NCI-H748 (cell line): ENCODE data around the gene DNAJC12.
"Not testable (repeated sequence)": the region's sequence is repeated elsewhere in the genome, so short reads cannot be mapped to it uniquely, and the experiment has no call there.

Experiments used
- DNase-seq: peaks from one replicate; lab custom pipeline; 2025; ENCODE audit not compliant: unreplicated experiment; lab: John Stamatoyannopoulos, UW

DNAJC12 gene

DNA sequence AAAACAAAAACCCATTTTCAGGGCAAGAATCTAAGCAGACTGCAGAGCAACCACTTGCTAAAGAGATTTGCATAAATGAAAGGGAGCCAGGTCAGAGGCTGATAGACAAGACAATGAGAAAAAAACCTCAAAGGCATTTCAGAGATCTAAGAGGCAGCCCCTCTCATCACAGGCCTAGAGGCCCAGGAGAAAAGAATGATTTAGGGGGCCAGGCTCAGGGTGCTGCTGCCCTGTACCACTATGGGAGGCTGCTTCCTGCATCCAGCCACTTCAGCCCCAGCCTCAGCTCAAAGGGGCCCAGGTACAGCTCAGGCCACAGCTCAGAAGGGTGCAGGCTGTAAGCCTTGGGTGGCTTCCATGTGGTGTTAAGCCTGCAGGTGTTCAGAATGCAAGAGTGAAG lies 3.7 kb upstream of the DNAJC12 start:
- no peak for DNase-seq

DNA sequence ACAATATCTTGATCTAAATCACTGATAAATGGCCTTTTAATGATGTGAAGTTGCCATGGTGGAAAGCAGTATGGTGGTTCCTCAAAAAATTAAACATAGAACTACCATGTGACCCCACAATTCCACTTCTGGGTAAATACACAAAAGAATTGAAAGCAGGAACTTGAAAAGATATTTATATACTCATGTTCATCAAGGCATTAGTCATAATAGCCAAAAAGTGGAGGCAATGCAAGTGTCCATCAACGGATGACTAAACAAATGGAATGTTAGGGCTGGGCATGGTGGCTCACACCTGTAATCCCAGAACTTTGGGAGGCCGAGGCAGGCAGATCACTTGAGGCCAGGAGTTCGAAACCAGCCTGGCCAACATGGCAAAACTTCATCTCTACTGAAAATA lies 2.0 kb upstream of the DNAJC12 start:
- no peak for DNase-seq

DNA sequence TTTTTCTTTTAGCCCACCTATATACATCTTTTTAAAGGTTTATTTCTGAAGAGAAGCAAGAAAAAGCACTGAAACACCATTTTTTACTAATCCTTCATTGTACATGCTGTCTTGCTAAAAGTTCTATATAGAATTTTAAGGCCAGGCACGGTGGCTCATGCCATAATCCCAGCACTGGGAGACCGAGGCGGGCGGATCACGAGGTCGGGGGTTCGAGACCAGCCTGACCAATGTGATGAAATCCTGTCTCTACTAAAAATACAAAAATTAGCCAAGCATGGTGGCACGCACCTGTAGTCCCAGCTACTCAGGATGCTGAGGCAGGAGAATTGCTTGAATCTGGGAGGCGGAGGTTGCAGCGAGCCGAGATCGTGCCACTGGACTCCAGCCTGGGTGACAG lies 1.5 kb upstream of the DNAJC12 start:
- not testable (repeated sequence) for DNase-seq

DNA sequence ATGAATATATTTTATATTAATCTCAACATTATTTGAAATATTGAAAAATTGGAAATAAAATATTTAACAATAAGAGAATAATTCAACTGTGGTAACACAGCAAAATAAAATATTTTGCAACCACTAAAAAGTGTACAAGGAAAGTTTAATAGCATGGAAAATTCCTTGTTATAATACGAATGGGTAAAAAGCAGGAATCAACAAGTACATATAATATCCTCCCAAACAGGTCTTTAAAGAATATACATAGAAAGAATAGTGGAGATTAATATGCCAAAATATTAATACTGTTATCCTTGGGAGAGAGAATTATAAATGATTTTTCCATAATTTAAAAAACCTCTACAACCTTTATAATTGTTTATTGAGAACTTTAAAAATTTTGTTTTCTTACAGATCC lies 1.0 kb downstream of the DNAJC12 start:
- no peak for DNase-seq

DNA sequence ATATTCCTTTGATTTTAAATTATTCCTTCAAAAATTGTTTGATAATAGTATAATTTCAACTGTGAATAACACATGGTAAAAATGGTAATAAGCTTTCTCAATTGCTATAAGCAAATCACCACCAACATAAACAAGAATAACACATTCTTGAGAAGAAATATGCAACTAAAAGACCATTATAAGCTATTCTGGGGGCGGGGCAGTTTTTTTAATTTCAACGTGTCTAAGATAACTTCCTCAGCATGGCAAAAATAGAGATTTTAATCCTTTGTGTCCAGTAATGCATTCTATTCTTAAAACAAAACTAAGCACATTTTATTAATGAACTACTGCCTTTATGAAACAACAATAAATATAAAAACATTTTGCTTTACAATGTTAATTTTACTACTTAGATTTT lies 1.5 kb downstream of the DNAJC12 start:
- DNase-seq, result peak; percentile 7

DNA sequence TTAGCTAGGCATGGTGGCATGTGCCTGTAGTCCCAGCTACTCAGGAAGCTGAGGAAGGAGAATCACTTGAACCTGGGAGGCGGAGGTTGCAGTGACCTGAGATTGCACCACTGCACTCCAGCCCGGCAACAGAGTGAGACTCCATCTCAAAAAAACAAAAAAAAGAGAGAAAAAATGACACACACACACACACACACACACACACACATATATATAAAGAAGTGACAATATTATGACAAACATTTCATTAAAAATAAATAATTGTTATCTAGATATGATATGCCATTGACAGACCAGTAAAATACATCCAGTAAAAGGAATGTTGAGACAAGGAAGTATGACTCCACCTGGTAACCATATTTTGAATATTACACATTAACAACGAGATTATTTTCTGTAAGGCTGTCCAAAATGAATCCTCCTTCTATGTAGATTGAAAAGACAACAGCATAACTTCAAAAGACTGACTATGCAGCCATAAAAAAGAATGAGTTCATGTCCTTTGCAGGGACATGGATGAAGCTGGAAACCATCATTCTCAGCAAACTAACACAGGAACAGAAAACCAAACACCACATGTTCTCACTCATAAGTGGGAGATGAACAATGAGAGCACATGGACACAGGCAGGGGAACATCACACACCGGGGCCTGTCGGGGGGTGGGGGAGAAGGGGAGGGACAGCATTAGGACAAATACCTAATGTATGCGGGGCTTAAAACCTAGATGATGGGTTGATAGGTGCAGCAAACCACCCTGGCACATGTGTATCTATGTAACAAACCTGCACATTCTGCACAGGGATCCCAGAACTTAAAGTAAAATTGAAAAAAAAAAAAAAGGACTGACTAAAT lies 2.2 kb downstream of the DNAJC12 start:
- peak; percentile 42 for DNase-seq

DNA sequence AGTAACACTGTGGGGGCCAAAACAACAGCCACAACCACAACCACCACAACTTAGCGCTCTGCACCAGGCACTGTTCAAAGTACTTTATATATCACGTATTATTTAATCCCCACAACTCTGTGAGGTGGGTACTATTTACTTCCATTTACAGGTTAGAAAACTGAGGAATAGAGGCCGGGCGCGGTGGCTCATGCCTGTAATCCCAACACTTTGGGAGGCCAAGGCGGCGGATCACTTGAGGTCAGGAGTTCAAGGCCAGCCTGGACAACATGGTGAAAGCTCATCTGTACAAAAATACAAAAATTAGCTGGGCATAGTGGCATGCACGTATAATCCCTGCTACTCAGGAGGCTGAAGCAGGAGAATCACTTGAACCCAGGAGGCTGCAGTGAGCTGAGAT lies 3.6 kb downstream of the DNAJC12 start:
- DNase-seq, result no peak

DNA sequence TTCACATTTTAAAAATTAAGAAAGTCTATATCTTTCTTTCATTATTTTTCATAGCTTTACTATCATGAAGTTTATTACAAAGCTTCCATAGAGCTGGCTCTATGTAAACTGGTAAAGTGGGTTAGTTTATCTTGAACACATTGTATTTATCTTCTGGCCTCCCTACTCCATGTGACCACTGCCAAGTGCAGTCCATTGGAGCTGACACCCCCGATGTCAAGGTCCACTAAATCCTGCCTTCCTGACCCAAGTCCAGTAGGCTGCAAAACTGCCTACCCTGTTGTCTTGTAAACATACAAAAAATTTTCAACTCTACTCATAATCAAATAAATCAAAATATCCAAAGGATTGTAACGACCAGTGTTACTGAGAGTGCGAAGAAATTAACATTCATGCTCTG lies 10.2 kb downstream of the DNAJC12 start:
- no peak for DNase-seq

DNA sequence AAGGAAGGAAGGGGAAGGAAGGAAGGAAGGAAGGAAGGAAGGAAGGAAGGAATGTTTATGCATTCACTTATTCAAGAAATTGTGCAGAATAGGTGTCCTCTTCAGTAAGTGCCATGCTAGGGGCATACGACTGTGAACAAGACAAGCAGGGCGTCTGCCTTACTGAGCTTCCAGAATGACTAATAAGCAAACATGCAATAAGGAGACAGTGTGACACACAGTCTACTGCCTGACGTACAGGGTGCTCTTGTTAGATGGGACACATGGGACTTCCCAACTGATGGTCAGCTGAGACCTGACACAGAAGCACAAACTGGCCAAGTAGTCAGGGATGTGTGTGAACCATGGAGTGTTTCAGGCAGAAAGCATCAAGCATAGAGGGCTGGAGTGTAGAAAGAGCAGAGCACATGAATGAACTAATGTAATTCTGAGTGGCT lies 18.2 kb downstream of the DNAJC12 start:
- DNase-seq, result no peak

DNA sequence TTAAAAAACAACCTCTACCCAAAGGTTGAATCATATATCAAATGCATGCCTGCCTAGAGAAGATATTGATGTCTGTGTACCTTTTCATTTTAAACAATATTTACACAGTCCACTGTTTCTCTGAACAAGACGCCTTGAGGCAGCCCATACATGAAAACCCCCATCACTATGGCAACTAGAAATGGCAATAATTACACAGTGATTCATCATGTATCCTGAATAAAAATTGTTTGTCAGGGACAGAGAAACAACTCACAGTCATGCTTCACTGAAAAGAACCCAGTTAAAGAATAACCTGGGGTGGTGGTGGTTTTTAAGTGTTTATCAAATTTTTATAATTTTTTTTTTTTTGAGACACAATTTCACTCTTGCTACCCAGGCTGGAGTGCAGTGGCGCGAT lies 19.7 kb downstream of the DNAJC12 start:
- peak; percentile 84 for DNase-seq

DNA sequence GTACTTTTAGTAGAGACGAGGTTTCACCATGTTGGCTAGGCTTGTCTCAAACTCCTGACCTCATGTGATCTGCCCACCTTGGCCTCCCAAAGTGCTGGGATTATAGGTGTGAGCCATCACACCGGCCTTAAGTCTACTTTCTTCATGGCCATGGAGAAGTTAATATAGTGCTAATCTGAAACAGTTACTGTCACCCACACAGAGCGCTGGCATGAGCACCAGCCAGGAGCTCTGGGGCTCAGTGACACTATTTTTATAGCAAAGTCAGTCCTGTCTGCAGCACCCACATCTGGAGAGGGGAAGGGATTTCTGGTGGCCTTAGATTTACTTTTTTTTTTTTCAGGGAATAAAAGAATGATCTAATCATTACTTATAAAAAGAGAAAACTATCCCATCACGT lies 21.3 kb downstream of the DNAJC12 start:
- no peak for DNase-seq

DNA sequence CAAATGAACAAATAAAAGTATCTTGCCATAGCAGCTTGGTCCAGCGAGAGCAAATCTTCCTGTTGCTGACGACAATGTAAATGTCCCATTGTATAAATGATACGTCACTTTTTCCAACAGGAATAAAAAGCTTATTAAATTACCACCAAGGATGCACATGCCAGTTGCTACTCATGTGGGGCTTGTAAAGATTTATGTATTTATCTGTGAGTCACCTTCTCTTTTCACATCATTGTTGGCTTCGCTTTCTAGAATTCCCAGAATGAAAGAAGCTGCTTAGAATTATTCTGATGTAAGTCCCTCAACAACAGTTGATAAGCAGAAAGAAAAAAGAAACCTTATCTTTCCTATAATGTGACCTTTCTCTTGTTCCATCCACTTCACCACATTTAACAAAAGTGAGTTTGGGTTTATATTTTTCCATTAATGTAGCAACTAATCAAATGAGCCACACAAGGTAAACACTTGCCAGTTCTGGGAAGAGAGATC lies 22.4 kb downstream of the DNAJC12 start:
- peak; percentile 21 for DNase-seq

DNA sequence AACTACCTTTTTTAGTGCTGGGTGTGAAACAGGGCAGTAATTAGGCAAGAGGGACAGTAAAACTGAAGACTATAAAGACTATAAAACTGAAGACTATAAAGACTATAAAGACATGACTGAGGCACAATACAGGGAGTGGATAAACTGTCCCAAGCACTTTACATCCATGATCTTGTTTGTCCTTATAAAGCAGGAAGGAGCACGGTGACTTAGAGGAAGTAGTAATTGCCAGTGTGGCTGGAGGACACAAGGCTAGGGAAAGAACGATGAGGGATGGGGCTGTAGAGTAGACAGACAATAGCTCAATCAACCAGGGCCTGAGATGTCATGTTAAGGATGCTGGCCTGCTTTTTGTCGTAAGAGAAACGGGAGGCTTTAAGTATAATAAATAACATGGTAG lies 26.0 kb downstream of the DNAJC12 start:
- DNase-seq, result no peak

DNA sequence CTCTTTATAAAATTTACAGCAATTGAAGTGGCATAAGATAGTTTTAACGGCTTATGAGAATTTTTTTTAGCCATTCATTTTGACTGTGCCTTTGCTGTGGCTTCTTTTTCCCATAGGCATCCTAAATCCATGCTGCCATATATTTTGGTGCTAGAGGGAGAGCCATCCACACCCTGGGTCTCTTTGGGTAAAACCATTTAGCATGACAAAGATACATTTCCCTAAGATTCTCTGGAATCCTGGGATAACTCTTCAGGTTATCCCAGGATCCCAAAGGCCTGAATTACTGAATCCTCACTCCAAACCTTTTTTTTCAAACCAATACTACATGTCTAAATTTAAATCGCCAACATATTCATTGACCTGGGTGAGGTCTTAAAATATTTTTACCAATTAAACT lies 28.9 kb downstream of the DNAJC12 start:
- DNase-seq, result no peak

DNA sequence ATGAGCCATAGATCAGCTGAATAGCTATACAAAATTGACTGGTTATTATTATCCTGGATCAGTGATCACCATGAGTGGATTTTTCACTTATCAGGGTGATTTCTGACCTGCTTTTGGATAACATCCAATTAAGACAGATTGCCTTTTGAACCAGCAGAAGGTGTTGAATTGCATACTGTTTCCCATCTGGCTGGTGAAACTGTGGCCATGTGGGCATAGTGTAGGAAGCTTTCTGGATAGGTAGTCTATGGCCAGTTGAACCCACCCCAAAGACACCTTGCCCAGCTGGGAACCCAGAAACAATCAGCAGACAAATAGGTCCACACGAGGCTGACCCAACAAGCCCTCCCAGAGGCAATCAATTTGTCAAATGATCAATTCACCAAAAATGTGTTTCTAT lies 29.3 kb downstream of the DNAJC12 start:
- no peak for DNase-seq

DNA sequence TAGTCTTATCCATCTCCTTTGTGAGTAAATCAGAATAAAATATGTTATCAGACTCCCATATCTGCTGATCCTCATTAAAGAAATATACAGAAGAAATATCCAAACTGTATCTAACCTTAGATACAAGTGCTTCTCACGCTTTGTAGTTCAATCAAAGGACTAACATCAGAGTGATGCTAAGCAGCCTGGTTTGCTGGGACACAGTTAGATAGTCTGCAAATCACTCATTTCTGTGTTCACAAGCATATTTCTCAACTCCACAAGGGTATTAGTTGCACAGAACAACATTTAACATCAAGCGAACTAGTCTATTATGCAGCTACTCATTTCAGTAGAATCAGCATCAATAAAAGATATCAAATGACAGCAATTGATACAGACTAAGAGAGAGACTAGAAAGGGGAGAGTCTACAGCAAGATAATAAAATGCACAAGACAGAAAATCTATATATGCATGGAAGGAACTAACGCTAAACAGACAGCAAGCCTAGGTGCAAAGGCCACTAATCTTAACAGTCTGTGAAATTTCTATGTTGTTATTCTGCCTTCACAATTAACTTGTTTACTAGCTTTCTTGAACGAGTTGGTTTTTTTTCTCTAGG lies 30.0 kb downstream of the DNAJC12 start:
- no peak for DNase-seq

DNA sequence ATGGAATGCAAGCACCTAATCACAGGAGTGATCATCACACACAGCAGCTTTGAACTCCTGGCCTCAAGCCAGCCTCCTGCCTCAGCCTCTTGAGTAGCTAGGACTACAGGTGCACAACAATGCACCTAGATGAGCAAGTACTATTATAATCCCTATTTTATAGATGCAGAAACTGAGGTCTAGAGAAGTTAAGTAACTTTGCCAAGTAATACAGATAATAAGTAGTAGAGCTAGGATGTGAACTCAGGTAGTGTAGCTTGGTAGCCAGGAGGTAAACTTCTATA lies 33.7 kb downstream of the DNAJC12 start:
- no peak for DNase-seq

DNA sequence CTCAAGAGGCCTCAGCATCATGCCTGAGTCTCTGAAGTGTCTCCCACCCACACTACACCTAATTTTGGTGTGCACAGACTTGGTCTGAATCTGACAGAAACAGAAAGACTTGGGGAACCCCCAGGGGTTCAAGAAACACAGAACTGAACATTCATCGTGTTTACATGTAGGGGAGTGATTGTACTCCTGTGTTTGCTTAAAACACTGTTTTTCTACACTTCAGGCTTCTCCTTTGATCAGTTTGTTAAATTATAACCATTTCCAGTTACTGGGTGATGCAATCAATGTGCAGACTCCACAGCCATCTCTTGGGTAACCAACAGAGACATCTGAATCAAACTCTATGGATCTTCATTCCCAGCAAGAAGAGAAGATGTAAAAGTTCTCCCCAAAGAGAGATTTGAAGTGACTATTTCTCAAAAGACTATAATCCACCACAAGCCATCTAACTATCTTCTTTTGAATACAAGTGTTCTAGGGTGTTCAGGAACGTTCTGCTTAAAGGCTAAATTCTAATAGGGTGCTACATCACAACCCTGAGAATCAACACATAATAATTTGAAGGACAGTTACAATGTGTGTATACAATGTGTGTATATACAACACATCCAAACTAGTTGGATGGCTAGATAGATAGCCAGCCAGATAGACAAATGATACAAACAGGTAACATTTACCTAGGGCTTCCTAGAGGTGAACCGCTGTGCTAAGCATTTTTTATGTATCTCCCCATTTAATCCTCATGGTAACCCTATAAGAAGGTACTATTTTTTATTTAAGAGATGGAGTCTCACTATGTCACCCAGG lies 34.2 kb downstream of the DNAJC12 start:
- no peak for DNase-seq

DNA sequence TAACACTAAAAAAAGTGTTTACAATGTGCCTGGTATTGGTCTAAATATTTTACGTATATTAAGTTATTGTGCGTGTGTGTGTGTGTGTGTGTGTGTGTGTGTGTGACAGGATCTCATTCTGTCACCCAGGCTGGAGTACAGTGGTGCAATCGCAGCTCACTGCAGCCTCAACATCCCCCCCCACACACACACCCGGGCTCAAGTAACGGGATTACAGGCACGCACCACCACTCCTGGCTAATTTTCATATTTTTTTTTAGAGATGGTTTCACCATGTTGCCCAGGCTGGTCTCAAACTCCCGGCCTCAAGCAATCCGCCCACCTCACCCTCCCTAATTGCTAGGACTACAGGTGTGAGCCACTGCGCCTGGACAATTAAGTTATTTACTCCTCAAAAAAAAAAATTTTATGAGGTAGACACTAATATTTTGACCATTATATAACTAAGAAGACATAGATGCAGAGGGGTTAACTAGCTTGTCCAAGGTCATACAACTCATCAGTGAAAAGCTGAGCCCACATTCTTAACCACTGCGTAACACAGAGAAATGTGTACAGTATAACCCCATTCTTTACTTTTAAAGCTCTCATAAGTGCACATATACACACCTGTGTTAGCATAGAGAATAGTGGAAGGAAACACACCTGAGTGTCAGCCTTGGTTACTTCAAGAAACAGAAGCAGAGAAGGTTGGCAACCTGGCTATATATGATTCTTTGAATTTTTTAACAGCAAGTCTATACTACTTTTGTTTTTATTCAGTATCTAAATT lies 35.0 kb downstream of the DNAJC12 start:
- no peak for DNase-seq

DNA sequence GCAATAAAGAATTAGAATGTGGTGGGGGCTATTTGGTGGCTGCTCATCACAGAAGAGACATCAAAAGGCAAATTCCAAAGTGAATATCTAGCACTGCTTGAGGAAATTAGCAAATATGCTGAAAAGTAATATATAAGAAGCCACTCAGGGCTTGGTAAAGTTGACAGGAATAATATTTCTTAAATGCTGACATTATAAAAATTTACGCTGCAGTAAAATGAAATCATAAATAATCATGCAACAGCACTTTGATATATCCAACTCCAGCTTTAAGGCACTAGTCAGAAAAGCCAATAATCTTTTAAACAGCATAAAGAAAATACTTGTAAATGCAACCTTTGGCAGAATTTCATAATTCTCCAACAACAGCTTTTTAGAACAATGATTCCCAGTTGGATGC lies 36.9 kb downstream of the DNAJC12 start:
- no peak for DNase-seq

DNA sequence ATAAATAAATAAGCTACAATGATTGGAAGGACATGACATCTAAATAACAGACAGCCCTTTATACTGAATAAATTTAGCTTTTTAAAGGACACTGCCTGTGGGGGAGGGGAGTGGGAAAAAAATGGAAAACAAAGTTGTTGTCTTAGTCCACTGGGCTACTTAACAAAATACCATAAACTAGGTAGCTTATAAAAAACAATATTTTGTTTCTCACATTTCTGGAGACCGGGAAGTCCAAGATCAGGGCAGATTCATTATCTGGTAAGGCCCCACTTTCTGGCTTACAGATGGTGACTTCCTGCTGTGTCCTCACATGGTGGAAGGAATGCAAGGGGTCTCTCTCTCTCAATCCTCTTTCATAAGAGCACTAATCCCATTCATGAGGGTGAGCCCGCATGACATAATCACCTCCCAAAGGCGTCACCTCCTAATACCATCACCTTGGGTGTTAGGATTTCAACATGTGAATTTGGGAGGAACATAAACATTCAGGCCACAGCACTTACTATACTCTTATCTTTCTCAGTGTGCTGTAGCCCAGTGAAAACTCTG lies 43.0 kb downstream of the DNAJC12 start:
- DNase-seq, result no peak
